H1 (cell line): Measurements from ENCODE around the gene ASAP2. TPM values are rescaled to one million over a fixed set of nuclear protein-coding genes. Genes with fewer than 3 reads are reported as not detected.

ENCODE experiments used
- NRF1 ChIP-seq: IDR thresholded peaks from 2 replicates; pipeline ENCODE4 v1.6.1; 2011; ENCODE audit warnings: mild to moderate bottlenecking, low read depth, low read length, improper control_type of control experiment
- PHF8 ChIP-seq: fragments of 200-600 bp; sonication (generic); conservative IDR thresholded peaks from 2 replicates; pipeline ENCODE4 v1.7.1; 2012; ENCODE audit warnings: low read depth, mild to moderate bottlenecking, inconsistent platforms, low read length, moderate library complexity
- polyA plus RNA-seq, 7 experiments: library from polyadenylated mRNA; depleted of rRNA in 3 of 7; stranded (reverse) in 5 of 7; unstranded in 2 of 7; fragments of >200 nt in 5 of 7; fragments of 200-250 nt in 2 of 7; gene quantifications; 1 replicate in 5 of 7; 2 replicates in 1 of 7; 4 replicates in 1 of 7; pipeline versions ENCODE4 v1.2.1 to v1.2.3, GENCODE V29; 2011 to 2013; ENCODE audit warnings: missing spikeins in 2 of 7, mixed read lengths in 2 of 7
- total RNA-seq: library from RNA; stranded (reverse); fragmentation: NEBNext Ultra II Directional; extraction: Animal tissue kit (Norgen Biotek cat#: 25700); gene quantifications from 2 replicates; pipeline ENCODE4 v1.2.1, GENCODE V29; 2021

Gene ASAP2
- total and polyA plus RNA-seq, 2 of the 8 experiments (the other 6 are each of a cell fraction or from before 2014, with no cell fraction given) = 10.2 to 18.7 TPM

- TF ChIP-seq NRF1 = no peak
- no peak for TF ChIP-seq PHF8
These were observed 30.3 kb downstream of the ASAP2 start (continued) for GRCh38 chr2:9236867-9237266.
